Loucy (cell line): ENCODE data around the gene KIF16B.

Source experiments
- CTCF ChIP-seq: fragments of 200-600 bp; sonication (generic); conservative IDR thresholded peaks from 2 replicates; pipeline ENCODE4 v1.5.1; 2014; ENCODE audit warnings: mild to moderate bottlenecking, antibody characterized with exemption, low read length
- EZH2phosphoT487 ChIP-seq: fragments of 200-600 bp; IDR thresholded peaks from 2 replicates; pipeline ENCODE4 v1.6.1; 2018; ENCODE audit warnings: antibody characterized with exemption, mild to moderate bottlenecking, moderate library complexity, borderline replicate concordance

GRCh38 chr20:16313917-16314316, 259.3 kb downstream of the KIF16B start:
- TF ChIP-seq CTCF, result no peak
- TF ChIP-seq EZH2phosphoT487, result no peak
